Choroid plexus epithelial cell (primary cell): ENCODE measurements around the gene RASGRP1.

Source experiments
- DNase-seq: peaks from one replicate; pipeline ENCODE4 v3.0.0-alpha.2; 2010; ENCODE audit warnings: low read depth
- H3K4me3 ChIP-seq: 2 replicates; pipeline ENCODE4 v1.5.1; 2011; ENCODE audit warnings: low read depth, mild to moderate bottlenecking, control low read depth, low read length, moderate library complexity
- CTCF ChIP-seq: conservative IDR thresholded peaks from 2 replicates; pipeline ENCODE4 v1.5.1; 2011; ENCODE audit warnings: low read depth, mild to moderate bottlenecking, control low read depth, inconsistent platforms, low read length, moderate library complexity

RASGRP1 gene

GRCh38 chr15:38524156-38524555 is 40.5 kb downstream of the RASGRP1 start:
- no peak for TF ChIP-seq CTCF
- DNase-seq: no peak
- H3K4me3 ChIP-seq: no peak overlapping the region

GRCh38 chr15:38522922-38523321 is 41.7 kb downstream of the RASGRP1 start:
- DNase-seq: no peak
- no peak overlapping the region for H3K4me3 ChIP-seq
- TF ChIP-seq CTCF: no peak

- no peak for DNase-seq
- H3K4me3 ChIP-seq: no peak overlapping the region
- no peak for TF ChIP-seq CTCF
Observed at GRCh38 chr15:38521316-38521715, 43.3 kb downstream of the RASGRP1 start.

GRCh38 chr15:38520035-38520434 is 44.6 kb downstream of the RASGRP1 start:
- H3K4me3 ChIP-seq: no peak overlapping the region
- DNase-seq: no peak
- TF ChIP-seq CTCF: no peak

GRCh38 chr15:38518084-38518483 is 46.5 kb downstream of the RASGRP1 start:
- H3K4me3 ChIP-seq: no peak overlapping the region
- TF ChIP-seq CTCF: no peak

GRCh38 chr15:38517312-38517975 is 47.2 kb downstream of the RASGRP1 start:
- H3K4me3 ChIP-seq: no peak overlapping the region
- no peak for TF ChIP-seq CTCF
- no peak for DNase-seq

More at GRCh38 chr15:38518084-38518483, 46.5 kb downstream of the RASGRP1 start:
- DNase-seq: no peak

- TF ChIP-seq CTCF: no peak
- H3K4me3 ChIP-seq: no peak overlapping the region
- no peak for DNase-seq
Observed at GRCh38 chr15:38516626-38517025, 48.0 kb downstream of the RASGRP1 start.
